DOHH2 (cell line): ENCODE results near the gene PDE4D.

Experiments used
- H3F3A ChIP-seq: fragments of 200-600 bp; sonication (generic), shearing (Covaris generic); 2 replicates; pipeline ENCODE4 v1.6.0; 2016; ENCODE audit warnings: antibody characterized with exemption, mild to moderate bottlenecking; ENCODE audit not compliant: control insufficient read depth, insufficient read depth
- H3K27ac ChIP-seq: fragments of 200-600 bp; sonication (generic); 2 replicates; pipeline ENCODE4 v1.5.1; 2014; ENCODE audit warnings: low read depth, mild to moderate bottlenecking, low read length, moderate library complexity
- H3K27me3 ChIP-seq: fragments of 200-600 bp; sonication (generic); 2 replicates; pipeline ENCODE4 v1.6.1; 2014; ENCODE audit warnings: mild to moderate bottlenecking, low read length, mixed read lengths; ENCODE audit not compliant: control insufficient read depth
- H3K36me3 ChIP-seq: fragments of 200-600 bp; sonication (generic); 2 replicates; pipeline ENCODE4 v1.6.1; 2014; ENCODE audit warnings: mild to moderate bottlenecking, low read length, moderate library complexity, mixed read lengths; ENCODE audit not compliant: control insufficient read depth
- H3K4me1 ChIP-seq: fragments of 200-600 bp; sonication (generic); 2 replicates; pipeline ENCODE4 v1.6.1; 2014; ENCODE audit warnings: mild to moderate bottlenecking, low read length, mixed read lengths; ENCODE audit not compliant: control insufficient read depth
- H3K4me2 ChIP-seq: fragments of 200-600 bp; sonication (generic); 2 replicates; pipeline ENCODE4 v1.6.0; 2014; ENCODE audit warnings: mild to moderate bottlenecking, low read length, moderate library complexity
- H3K4me3 ChIP-seq: fragments of 200-600 bp; sonication (generic); 2 replicates; pipeline ENCODE4 v1.5.1; 2014; ENCODE audit warnings: mild to moderate bottlenecking, low read length, mixed read lengths
- H3K79me2 ChIP-seq: fragments of 200-600 bp; sonication (generic); 2 replicates; pipeline ENCODE4 v1.6.1; 2014; ENCODE audit warnings: mild to moderate bottlenecking, low read length, mixed read lengths; ENCODE audit not compliant: control insufficient read depth
- H3K9me2 ChIP-seq: fragments of 200-600 bp; sonication (generic); replicated peaks from 2 replicates; pipeline ENCODE4 v1.6.1; 2014; ENCODE audit warnings: mild to moderate bottlenecking, low read length, mixed read lengths; ENCODE audit not compliant: control insufficient read depth
- H3K9me3 ChIP-seq: fragments of 200-600 bp; sonication (generic); 2 replicates; pipeline ENCODE4 v1.6.1; 2014; ENCODE audit warnings: antibody characterized with exemption, low read length, mixed read lengths; ENCODE audit not compliant: control insufficient read depth, insufficient read depth
- H4K20me1 ChIP-seq: fragments of 200-600 bp; sonication (generic); 2 replicates; pipeline ENCODE4 v1.6.0; 2014; ENCODE audit warnings: low read depth, mild to moderate bottlenecking, antibody characterized with exemption, low read length, moderate library complexity; ENCODE audit not compliant: control insufficient read depth, insufficient read depth
- EZH2phosphoT487 ChIP-seq: fragments of 200-600 bp; sonication (generic); IDR thresholded peaks from 2 replicates; pipeline ENCODE4 v1.6.1; 2017; ENCODE audit warnings: borderline replicate concordance, mild to moderate bottlenecking, antibody characterized with exemption, low read length, moderate library complexity, mixed read lengths
- TF ChIP-seq, protein P1 (sequence below): fragments of 200-600 bp; sonication (generic); IDR thresholded peaks from one replicate; pipeline ENCODE4 v1.5.1; 2014; ENCODE audit warnings: antibody characterized with exemption, mild to moderate bottlenecking, low read depth, low read length; ENCODE audit not compliant: poor library complexity, severe bottlenecking

The PDE4D gene

DNA sequence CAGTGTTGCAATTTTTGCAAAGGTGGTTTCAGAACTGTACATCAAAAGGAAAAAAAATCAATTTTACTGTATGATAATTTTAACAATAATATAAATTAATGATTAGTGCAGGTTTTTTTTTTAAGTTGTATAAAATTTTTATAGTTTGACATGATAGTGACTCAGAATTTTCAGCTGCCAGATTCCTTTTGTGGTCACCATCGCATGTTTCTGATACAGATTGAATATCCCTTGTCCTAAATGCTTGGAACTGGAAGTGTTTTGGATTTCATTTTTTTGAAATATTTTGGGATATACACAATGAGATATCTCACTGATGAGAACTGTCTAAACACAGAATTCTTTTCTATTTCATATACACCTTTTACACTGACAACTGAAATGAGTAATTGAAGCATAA lies 949.3 kb downstream of the PDE4D start:
- peaks cover 5% of the 10 kb centered on the region; the same call in 1 of the 2 replicates for H3K9me3 ChIP-seq
- H3F3A ChIP-seq = no peaks in the 10 kb centered on the region
- no peaks in the 10 kb centered on the region for H3K27me3 ChIP-seq
- no peaks in the 10 kb centered on the region for H3K9me2 ChIP-seq
- H3K79me2 ChIP-seq = no peaks in the 10 kb centered on the region
- H3K27ac ChIP-seq = no peak overlapping the region
- H3K36me3 ChIP-seq = no peaks in the 10 kb centered on the region
- H3K4me3 ChIP-seq = no peak overlapping the region
- H4K20me1 ChIP-seq = no peaks in the 10 kb centered on the region
- TF ChIP-seq EZH2phosphoT487 = no peak
- TF ChIP-seq, protein P1, sequence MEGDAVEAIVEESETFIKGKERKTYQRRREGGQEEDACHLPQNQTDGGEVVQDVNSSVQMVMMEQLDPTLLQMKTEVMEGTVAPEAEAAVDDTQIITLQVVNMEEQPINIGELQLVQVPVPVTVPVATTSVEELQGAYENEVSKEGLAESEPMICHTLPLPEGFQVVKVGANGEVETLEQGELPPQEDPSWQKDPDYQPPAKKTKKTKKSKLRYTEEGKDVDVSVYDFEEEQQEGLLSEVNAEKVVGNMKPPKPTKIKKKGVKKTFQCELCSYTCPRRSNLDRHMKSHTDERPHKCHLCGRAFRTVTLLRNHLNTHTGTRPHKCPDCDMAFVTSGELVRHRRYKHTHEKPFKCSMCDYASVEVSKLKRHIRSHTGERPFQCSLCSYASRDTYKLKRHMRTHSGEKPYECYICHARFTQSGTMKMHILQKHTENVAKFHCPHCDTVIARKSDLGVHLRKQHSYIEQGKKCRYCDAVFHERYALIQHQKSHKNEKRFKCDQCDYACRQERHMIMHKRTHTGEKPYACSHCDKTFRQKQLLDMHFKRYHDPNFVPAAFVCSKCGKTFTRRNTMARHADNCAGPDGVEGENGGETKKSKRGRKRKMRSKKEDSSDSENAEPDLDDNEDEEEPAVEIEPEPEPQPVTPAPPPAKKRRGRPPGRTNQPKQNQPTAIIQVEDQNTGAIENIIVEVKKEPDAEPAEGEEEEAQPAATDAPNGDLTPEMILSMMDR = no peak
- H3K4me2 ChIP-seq = no peak overlapping the region
- H3K4me1 ChIP-seq = no peaks in the 10 kb centered on the region

DNA sequence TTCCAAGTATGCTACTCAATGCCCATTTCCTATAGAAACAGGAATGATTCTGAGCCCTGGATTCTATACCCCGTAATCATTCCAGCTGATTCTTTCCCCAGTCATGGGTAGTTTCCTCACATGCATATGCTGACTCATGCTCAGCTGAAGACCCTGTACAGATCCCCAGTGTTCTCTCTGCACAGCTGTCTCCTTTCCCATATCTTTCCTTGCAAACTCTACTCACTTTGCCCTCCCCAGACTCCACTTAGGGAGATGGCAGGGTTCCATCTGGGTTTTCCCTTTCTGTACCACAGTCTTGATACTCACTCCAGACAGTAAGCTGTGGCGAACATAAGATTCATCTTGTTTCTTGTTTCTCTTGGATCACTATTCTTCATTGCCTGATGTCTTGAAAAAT lies 953.1 kb downstream of the PDE4D start:
- H3K27me3 ChIP-seq = no peaks in the 10 kb centered on the region
- TF ChIP-seq, protein P1 = no peak

DNA sequence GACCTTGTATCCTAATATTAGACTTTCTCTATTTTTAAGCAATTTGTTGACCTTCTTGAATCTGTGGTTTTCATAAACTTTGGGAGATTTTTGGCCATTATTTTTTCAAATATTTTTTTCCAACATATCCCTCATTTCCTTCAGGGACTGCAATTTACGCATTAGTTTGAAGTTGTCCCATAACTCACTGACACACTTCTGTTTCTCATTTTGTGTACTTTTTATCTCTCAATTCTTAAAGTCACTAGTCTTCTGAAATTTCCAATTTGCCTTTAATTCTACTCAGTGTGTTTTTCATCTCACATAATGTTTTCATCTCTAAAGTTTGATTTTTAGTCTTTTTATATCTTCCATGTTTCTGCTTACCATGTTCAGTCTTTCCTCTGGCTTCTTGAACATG lies 953.9 kb downstream of the PDE4D start:
- H3K9me2 ChIP-seq = no peaks in the 10 kb centered on the region
- no peak overlapping the region for H3K27ac ChIP-seq
- H3K4me1 ChIP-seq = no peaks in the 10 kb centered on the region
- H3K79me2 ChIP-seq = no peaks in the 10 kb centered on the region
- no peak overlapping the region for H3K4me3 ChIP-seq
- no peak for TF ChIP-seq EZH2phosphoT487
- TF ChIP-seq, protein P1 = no peak
- H4K20me1 ChIP-seq = no peaks in the 10 kb centered on the region
- H3F3A ChIP-seq = no peaks in the 10 kb centered on the region
- no peak overlapping the region for H3K4me2 ChIP-seq
- no peaks in the 10 kb centered on the region for H3K36me3 ChIP-seq
- peaks cover 5% of the 10 kb centered on the region; the same call in 1 of the 2 replicates for H3K9me3 ChIP-seq
- H3K27me3 ChIP-seq = no peaks in the 10 kb centered on the region

More for the DNA sequence above, 953.1 kb downstream of the PDE4D start:
- H3K4me1 ChIP-seq = no peaks in the 10 kb centered on the region
- no peaks in the 10 kb centered on the region for H3K9me2 ChIP-seq
- no peaks in the 10 kb centered on the region for H3K36me3 ChIP-seq
- no peak overlapping the region for H3K4me3 ChIP-seq
- H4K20me1 ChIP-seq = no peaks in the 10 kb centered on the region
- no peak overlapping the region for H3K4me2 ChIP-seq
- H3F3A ChIP-seq = no peaks in the 10 kb centered on the region
- no peaks in the 10 kb centered on the region for H3K79me2 ChIP-seq
- H3K9me3 ChIP-seq = peaks cover 5% of the 10 kb centered on the region; the same call in 1 of the 2 replicates
- H3K27ac ChIP-seq = no peak overlapping the region
